ENCODE data around the gene MAGEC3. TPM values are rescaled to one million over a fixed set of nuclear protein-coding genes. Genes with fewer than 3 reads are reported as not detected.
A peak's percentile ranks its signal among the peaks of the same experiment; 100 is the strongest.

MAGEC3 gene, protein sequence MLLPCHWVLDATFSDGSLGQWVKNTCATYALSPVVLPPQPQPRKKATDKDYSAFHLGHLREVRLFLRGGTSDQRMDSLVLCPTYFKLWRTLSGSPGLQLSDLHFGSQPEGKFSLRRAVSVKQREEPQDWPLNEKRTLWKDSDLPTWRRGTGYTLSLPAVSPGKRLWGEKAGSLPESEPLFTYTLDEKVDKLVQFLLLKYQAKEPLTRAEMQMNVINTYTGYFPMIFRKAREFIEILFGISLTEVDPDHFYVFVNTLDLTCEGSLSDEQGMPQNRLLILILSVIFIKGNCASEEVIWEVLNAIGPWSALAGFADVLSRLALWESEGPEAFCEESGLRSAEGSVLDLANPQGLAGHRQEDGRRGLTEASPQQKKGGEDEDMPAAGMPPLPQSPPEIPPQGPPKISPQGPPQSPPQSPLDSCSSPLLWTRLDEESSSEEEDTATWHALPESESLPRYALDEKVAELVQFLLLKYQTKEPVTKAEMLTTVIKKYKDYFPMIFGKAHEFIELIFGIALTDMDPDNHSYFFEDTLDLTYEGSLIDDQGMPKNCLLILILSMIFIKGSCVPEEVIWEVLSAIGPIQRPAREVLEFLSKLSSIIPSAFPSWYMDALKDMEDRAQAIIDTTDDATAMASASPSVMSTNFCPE
- not detected for total RNA-seq
- not detected for polyA plus RNA-seq

DNA sequence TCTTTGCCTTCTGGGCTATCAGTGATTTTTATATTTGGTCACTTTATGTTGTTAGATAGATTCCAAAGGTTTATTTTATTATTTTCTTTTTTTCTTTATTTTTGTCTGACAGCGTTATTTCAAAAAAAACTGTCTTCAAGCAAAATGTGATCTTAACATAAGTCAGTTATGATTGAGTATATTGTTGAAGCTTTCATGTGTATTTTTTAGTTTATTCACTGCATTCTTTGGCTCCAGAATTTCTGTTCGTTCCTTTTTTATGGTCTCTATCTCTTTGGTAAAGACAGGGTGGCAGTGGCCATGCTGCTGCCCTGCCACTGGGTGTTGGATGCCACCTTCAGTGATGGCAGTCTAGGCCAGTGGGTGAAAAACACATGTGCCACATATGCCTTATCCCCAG is at the start of gene MAGEC3:
MAGEC3 (plus strand) TSS at position 301 of the 400 bp plus-strand sequence; CDS start at position 301, 0 bp downstream.
- POLR2A ChIA-PET (ENCODE audit: partially characterized antibody) = no interaction called here
- intact Hi-C loops (cut with micrococcal nuclease) = no loop called here
- Histone ChIP-seq H3K27me3 (ENCODE audit: insufficient read depth, low read length) (no peaks in the 10 kb centered on the region), H3K4me1 (ENCODE audit: insufficient read depth, low read length) (no peaks in the 10 kb centered on the region), H3K27ac (ENCODE audit: low read depth, low read length) (no peak within 1 kb of the TSS), H3K4me3 (ENCODE audit: low read length in 2 of 2) (no peak within 1 kb of the TSS), H3K9me3 (ENCODE audit: control insufficient read depth in 1 of 2, low read length in 2 of 2) (no peaks in the 10 kb centered on the region), H3K36me3 (ENCODE audit: insufficient read depth, low read length) (no peaks in the 10 kb centered on the region)
- Mint-ChIP-seq H3K4me3 (peak within 1 kb of the TSS in 1 of 8 donors; percentile 41), H3K36me3 (no peaks in the 10 kb centered on the region), H3K9me3 (peaks cover 0 to 16% (median 5%) of the 10 kb centered on the region in 8 donors), H3K4me1 (no peaks in the 10 kb centered on the region), H3K27me3 (no peaks in the 10 kb centered on the region), H3K27ac (no peak within 1 kb of the TSS)
- no peak for DNase-seq
- CTCF ChIA-PET (ENCODE audit: partially characterized antibody) = no interaction called here

DNA sequence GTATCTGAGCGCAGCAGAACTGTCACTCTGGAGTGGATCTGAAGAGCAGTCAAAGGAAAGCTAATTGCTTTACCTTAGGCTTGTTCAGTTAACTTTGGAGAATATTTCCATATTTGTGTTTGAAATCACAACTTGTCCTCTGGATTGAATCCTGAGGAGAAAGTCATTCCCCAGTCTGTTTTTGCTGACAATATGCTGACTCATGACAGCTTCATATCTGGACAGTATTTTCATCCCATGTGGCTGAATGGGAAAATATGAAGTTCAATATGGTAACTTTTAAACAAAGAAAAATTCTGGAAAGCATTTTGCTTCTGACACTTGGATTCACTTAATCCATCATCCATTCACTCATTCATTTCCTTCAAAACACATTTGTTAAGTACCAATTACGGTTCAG is 46.3 kb upstream of the MAGEC3 start:
- Mint-ChIP-seq H3K36me3 (no peaks in the 10 kb centered on the region), H3K27me3 (no peaks in the 10 kb centered on the region), H3K4me3 (no peak overlapping the region), H3K9me3 (peaks cover 0 to 6% (median 0%) of the 10 kb centered on the region in 8 donors), H3K4me1 (no peaks in the 10 kb centered on the region), H3K27ac (no peak overlapping the region)
- no peaks in the 10 kb centered on the region for H3K9me3 ChIP-seq (ENCODE audit: control insufficient read depth in 1 of 2, low read length in 2 of 2)
- H3K27me3 ChIP-seq (ENCODE audit: insufficient read depth, low read length) = no peaks in the 10 kb centered on the region
- DNase-seq = no peak
- no peaks in the 10 kb centered on the region for H3K4me1 ChIP-seq (ENCODE audit: insufficient read depth, low read length)
- H3K4me3 ChIP-seq (ENCODE audit: low read length in 2 of 2) = no peak overlapping the region
- CTCF ChIA-PET (ENCODE audit: partially characterized antibody) = no interaction called here
- no peak overlapping the region for H3K27ac ChIP-seq (ENCODE audit: low read depth, low read length)
- intact Hi-C loops (cut with micrococcal nuclease) = no loop called here
- H3K36me3 ChIP-seq (ENCODE audit: insufficient read depth, low read length) = no peaks in the 10 kb centered on the region
- POLR2A ChIA-PET (ENCODE audit: partially characterized antibody) = no interaction called here

DNA sequence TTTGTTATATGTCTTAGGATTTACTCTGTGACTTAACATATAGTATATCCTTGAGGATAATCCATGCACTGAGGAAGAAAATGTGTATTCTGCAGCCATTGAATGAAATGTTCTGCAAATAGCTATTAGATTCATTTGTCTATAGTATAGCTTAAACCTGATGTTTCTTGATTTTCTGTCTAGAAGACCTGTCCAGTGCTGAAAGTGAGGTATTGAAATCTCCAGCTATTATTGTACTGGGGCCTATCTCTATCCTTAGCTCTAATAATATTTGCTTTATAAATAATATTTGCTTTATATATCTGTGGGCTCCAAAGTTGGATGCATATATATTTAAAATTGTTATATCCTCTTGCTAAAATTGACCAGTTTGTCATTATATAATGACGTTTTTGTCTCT is 26.7 kb upstream of the MAGEC3 start:
- no peak overlapping the region for H3K4me3 ChIP-seq (ENCODE audit: low read length in 2 of 2)
- Mint-ChIP-seq H3K36me3 (no peaks in the 10 kb centered on the region), H3K4me1 (no peaks in the 10 kb centered on the region), H3K4me3 (no peak overlapping the region), H3K27ac (no peak overlapping the region), H3K27me3 (no peaks in the 10 kb centered on the region), H3K9me3 (no peaks in the 10 kb centered on the region)
- ChIA-PET POLR2A (ENCODE audit: partially characterized antibody) (no interaction called here), CTCF (ENCODE audit: partially characterized antibody) (interaction anchor here (1.2 kb wide), 1 partner anchor 19 kb away, joined by 4 read pairs; no protein-coding TSS in a partner anchor)
- intact Hi-C loops (cut with micrococcal nuclease) = no loop called here
- H3K27me3 ChIP-seq (ENCODE audit: insufficient read depth, low read length) = no peaks in the 10 kb centered on the region
- H3K27ac ChIP-seq (ENCODE audit: low read depth, low read length) = no peak overlapping the region
- H3K36me3 ChIP-seq (ENCODE audit: insufficient read depth, low read length) = no peaks in the 10 kb centered on the region
- no peak for DNase-seq
- no peaks in the 10 kb centered on the region for H3K4me1 ChIP-seq (ENCODE audit: insufficient read depth, low read length)
- H3K9me3 ChIP-seq (ENCODE audit: control insufficient read depth in 1 of 2, low read length in 2 of 2) = no peaks in the 10 kb centered on the region

DNA sequence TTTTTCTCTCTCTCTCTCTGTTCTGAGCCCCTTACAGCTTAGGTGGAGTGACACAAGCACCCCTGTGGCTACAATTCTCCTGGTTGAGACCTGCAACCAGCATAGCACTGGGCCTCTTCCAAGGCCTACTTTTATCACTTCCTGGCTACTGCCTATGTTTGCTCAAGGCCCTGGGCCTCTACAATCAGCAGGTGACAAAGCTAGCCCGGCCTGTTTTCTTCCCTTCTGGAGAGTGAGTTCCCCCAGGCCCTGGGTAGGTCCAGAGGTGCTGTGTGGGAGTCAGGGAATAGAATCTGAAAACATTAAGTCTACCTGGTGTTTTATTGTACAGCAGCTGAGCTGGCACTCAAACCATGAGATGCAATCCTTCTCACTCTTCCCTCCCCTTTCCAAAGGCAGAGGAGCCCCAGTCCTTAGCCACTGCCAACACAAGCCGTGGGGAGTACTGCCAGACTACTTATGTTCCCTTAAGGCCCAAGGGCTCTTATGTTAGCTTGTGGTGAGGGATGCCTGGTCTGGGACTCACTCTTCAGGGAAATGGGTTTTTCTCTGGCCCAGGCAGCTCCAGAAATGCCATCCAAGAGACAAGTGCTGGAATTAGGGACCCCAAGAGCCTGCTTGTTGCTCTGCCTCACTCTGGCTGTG is 23.8 kb upstream of the MAGEC3 start:
- intact Hi-C loops (cut with micrococcal nuclease) = no loop called here
- no peaks in the 10 kb centered on the region for H3K36me3 Mint-ChIP-seq
- no peaks in the 10 kb centered on the region for H3K36me3 ChIP-seq (ENCODE audit: insufficient read depth, low read length)
- H3K27ac ChIP-seq (ENCODE audit: low read depth, low read length) = no peak overlapping the region
- no peaks in the 10 kb centered on the region for H3K9me3 ChIP-seq (ENCODE audit: control insufficient read depth in 1 of 2, low read length in 2 of 2)
- H3K4me3 Mint-ChIP-seq = no peak overlapping the region
- DNase-seq = no peak
- H3K27me3 Mint-ChIP-seq = no peaks in the 10 kb centered on the region
- no peaks in the 10 kb centered on the region for H3K27me3 ChIP-seq (ENCODE audit: insufficient read depth, low read length)
- no peaks in the 10 kb centered on the region for H3K4me1 Mint-ChIP-seq
- no peak overlapping the region for H3K4me3 ChIP-seq (ENCODE audit: low read length in 2 of 2)
- H3K4me1 ChIP-seq (ENCODE audit: insufficient read depth, low read length) = no peaks in the 10 kb centered on the region
- CTCF ChIA-PET (ENCODE audit: partially characterized antibody) = no interaction called here
- no peak overlapping the region for H3K27ac Mint-ChIP-seq
- H3K9me3 Mint-ChIP-seq = no peaks in the 10 kb centered on the region
- POLR2A ChIA-PET (ENCODE audit: partially characterized antibody) = no interaction called here

DNA sequence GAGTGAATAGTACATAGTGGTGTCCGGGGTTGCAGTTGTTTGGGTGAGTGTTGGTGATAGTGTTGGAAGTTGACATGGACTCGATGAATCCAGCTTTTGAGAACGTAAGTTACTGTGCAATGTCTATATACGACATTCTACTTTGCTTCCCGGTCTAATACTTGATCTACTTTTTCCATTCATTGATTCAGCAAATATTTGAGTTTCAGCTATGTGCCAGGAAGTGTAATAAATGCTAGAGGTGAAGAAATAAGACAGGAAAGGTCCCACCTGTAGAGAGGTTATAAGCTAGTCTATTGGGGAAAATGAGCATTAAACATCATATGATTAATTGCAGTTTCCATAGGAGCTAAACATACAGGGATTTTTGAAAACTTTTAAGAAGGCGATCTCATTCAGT is 22.2 kb upstream of the MAGEC3 start:
- no peak for DNase-seq
- Histone ChIP-seq H3K4me1 (ENCODE audit: insufficient read depth, low read length) (no peaks in the 10 kb centered on the region), H3K36me3 (ENCODE audit: insufficient read depth, low read length) (no peaks in the 10 kb centered on the region), H3K27me3 (ENCODE audit: insufficient read depth, low read length) (no peaks in the 10 kb centered on the region), H3K4me3 (ENCODE audit: low read length in 2 of 2) (no peak overlapping the region), H3K27ac (ENCODE audit: low read depth, low read length) (no peak overlapping the region), H3K9me3 (ENCODE audit: control insufficient read depth in 1 of 2, low read length in 2 of 2) (no peaks in the 10 kb centered on the region)
- Mint-ChIP-seq H3K36me3 (no peaks in the 10 kb centered on the region), H3K9me3 (no peaks in the 10 kb centered on the region), H3K4me1 (no peaks in the 10 kb centered on the region), H3K27ac (no peak overlapping the region), H3K27me3 (no peaks in the 10 kb centered on the region), H3K4me3 (no peak overlapping the region)
- intact Hi-C loops (cut with micrococcal nuclease) = no loop called here
- ChIA-PET CTCF (ENCODE audit: partially characterized antibody) (no interaction called here), POLR2A (ENCODE audit: partially characterized antibody) (no interaction called here)

DNA sequence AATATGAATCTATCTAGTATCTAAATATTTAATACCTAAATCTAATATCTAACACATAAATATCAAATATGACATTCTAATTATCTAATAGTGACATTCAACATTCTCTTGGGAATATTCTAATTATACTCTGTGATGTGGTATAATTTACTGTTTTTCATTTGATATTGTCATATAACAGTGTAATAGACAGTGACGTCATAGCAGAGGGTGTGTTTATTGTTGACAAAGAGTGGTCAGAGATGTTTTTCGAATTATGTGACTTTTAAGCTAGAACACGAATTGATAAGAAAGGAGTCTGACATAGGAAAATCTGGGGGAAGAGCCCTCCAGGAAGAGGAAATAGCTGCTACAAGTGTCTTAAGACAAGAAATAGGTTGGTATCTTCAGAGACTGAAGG is 5.9 kb upstream of the MAGEC3 start:
- H3K27me3 Mint-ChIP-seq = no peaks in the 10 kb centered on the region
- DNase-seq = no peak
- no peak overlapping the region for H3K27ac Mint-ChIP-seq
- no peaks in the 10 kb centered on the region for H3K9me3 ChIP-seq (ENCODE audit: control insufficient read depth in 1 of 2, low read length in 2 of 2)
- CTCF ChIA-PET (ENCODE audit: partially characterized antibody) = no interaction called here
- no peaks in the 10 kb centered on the region for H3K36me3 ChIP-seq (ENCODE audit: insufficient read depth, low read length)
- no peaks in the 10 kb centered on the region for H3K4me1 ChIP-seq (ENCODE audit: insufficient read depth, low read length)
- no peak overlapping the region for H3K4me3 ChIP-seq (ENCODE audit: low read length in 2 of 2)
- H3K27me3 ChIP-seq (ENCODE audit: insufficient read depth, low read length) = no peaks in the 10 kb centered on the region
- no peak overlapping the region for H3K4me3 Mint-ChIP-seq
- H3K4me1 Mint-ChIP-seq = no peaks in the 10 kb centered on the region
- no peak overlapping the region for H3K27ac ChIP-seq (ENCODE audit: low read depth, low read length)
- POLR2A ChIA-PET (ENCODE audit: partially characterized antibody) = no interaction called here
- intact Hi-C loops (cut with micrococcal nuclease) = no loop called here
- H3K9me3 Mint-ChIP-seq = peaks cover 0 to 10% (median under 1%) of the 10 kb centered on the region in 8 donors
- H3K36me3 Mint-ChIP-seq = no peaks in the 10 kb centered on the region

DNA sequence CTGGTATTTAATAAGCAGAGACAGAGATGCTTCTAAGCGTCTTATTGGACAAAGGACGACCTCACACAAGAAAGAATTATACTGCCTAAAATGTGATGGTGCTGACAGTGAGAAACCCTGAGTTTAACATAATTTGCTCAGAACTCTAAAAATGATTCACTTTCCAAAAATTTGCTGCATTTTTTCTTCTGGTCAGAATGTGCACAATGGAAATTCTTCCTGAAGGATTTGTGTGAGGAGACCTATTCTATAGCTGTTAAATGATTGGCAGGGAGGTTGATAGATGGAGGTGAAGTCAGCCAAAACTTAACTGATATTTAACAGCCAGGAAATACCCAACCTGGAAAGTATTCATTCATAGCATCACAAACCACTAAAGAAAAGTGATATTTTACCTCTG is 1.7 kb downstream of the MAGEC3 start:
- Mint-ChIP-seq H3K27me3 (no peaks in the 10 kb centered on the region), H3K4me1 (no peaks in the 10 kb centered on the region), H3K27ac (no peak overlapping the region), H3K9me3 (peaks cover 0 to 16% (median 3%) of the 10 kb centered on the region in 8 donors), H3K36me3 (no peaks in the 10 kb centered on the region), H3K4me3 (no peak overlapping the region)
- DNase-seq = no peak
- no peaks in the 10 kb centered on the region for H3K9me3 ChIP-seq (ENCODE audit: control insufficient read depth in 1 of 2, low read length in 2 of 2)
- ChIA-PET CTCF (ENCODE audit: partially characterized antibody) (no interaction called here), POLR2A (ENCODE audit: partially characterized antibody) (no interaction called here)
- no peaks in the 10 kb centered on the region for H3K36me3 ChIP-seq (ENCODE audit: insufficient read depth, low read length)
- intact Hi-C loops (cut with micrococcal nuclease) = no loop called here
- H3K4me3 ChIP-seq (ENCODE audit: low read length in 2 of 2) = no peak overlapping the region
- no peak overlapping the region for H3K27ac ChIP-seq (ENCODE audit: low read depth, low read length)
- no peaks in the 10 kb centered on the region for H3K27me3 ChIP-seq (ENCODE audit: insufficient read depth, low read length)
- no peaks in the 10 kb centered on the region for H3K4me1 ChIP-seq (ENCODE audit: insufficient read depth, low read length)

All from CD4-positive, alpha-beta memory T cell (primary cell).